ENCODE measurements around the gene VAC14. TPM values are rescaled to one million over a fixed set of nuclear protein-coding genes. Genes with fewer than 3 reads are reported as not detected.

Gene VAC14
- total and polyA plus RNA-seq, 4 donors: 22.3 to 47.0 (median 39.5) TPM

GRCh38 chr16:70691223-70692129 is 109.5 kb downstream of the VAC14 start:
- H3K27ac ChIP-seq (ENCODE audit: low read depth, low read length): peak overlapping the region; percentile 98
- H3K4me3 ChIP-seq (ENCODE audit: low read depth, low read length): no peak overlapping the region
- H3K9me3 ChIP-seq (ENCODE audit: control insufficient read depth, insufficient read depth, low read length): no peaks in the 10 kb centered on the region
- H3K27me3 ChIP-seq (ENCODE audit: control insufficient read depth, insufficient read depth, low read length): no peaks in the 10 kb centered on the region
- DNase-seq (ENCODE audit: low read depth in 4 of 6, low spot score in 6 of 6): peak; percentile 80 to 99 (median 94)
- peaks cover 70% of the 10 kb centered on the region for H3K36me3 ChIP-seq (ENCODE audit: control insufficient read depth, insufficient read depth, low read length)
- peaks cover 100% of the 10 kb centered on the region for H3K4me1 ChIP-seq (ENCODE audit: control insufficient read depth, insufficient read depth, low read length)
- WGBS (ENCODE audit: insufficient coverage): 41% methylated on average over 26 of the region's 26 CpGs

DNA sequence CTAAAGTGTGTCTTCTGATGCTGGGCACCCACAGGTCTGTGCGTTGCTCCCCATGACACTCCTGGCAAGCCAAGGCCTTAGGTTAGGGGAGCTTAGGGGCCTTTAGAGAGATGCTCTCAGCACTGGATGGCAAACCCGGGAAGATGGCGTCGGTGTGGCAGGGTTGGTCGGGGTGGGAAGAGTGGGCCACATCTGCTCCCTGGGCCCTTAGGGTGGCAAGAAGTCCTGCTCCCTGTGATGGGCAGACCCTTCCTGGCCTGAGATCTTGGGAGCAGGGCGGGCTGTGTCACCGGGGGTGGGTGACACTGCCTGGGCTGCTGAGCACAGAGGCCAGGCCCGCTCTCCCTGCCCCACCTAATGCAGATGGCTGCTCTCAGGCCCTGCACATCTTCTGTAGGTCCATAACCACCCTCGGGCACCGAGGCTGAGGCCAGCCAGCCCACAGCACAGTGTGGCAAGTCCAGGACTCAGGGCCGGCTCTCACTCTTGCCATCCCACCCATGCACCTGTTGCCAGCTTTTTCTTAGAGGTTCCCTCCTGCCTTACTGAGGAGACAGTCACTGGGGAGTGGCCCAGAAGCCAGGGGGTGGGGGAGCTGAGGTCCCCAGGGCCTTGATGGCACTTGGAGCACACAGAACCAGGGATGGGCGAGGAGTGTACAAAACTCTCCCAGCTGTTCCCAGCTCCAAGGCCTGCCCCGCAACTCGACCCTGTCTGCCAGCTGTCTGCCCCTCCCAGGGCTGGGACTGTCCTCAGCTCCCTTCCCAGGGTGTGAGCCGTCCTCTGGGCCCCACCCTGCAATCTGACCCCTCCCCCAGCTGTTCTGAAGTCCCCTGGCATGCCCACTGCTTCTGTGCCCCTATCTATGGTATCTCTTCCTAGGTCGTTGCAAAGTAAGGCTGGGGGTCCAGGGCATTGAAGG is 110.7 kb downstream of the VAC14 start:
- no peak for DNase-seq (ENCODE audit: low read depth in 4 of 6, low spot score in 6 of 6)
- no peak overlapping the region for H3K4me3 ChIP-seq (ENCODE audit: low read depth, low read length)
- peak overlapping the region; percentile 98 for H3K27ac ChIP-seq (ENCODE audit: low read depth, low read length)
- no peaks in the 10 kb centered on the region for H3K9me3 ChIP-seq (ENCODE audit: control insufficient read depth, insufficient read depth, low read length)
- peaks cover 92% of the 10 kb centered on the region for H3K4me1 ChIP-seq (ENCODE audit: control insufficient read depth, insufficient read depth, low read length)
- 86% methylated on average over 16 of the region's 16 CpGs for WGBS (ENCODE audit: insufficient coverage)
- H3K27me3 ChIP-seq (ENCODE audit: control insufficient read depth, insufficient read depth, low read length): no peaks in the 10 kb centered on the region
- H3K36me3 ChIP-seq (ENCODE audit: control insufficient read depth, insufficient read depth, low read length): peaks cover 60% of the 10 kb centered on the region

DNA sequence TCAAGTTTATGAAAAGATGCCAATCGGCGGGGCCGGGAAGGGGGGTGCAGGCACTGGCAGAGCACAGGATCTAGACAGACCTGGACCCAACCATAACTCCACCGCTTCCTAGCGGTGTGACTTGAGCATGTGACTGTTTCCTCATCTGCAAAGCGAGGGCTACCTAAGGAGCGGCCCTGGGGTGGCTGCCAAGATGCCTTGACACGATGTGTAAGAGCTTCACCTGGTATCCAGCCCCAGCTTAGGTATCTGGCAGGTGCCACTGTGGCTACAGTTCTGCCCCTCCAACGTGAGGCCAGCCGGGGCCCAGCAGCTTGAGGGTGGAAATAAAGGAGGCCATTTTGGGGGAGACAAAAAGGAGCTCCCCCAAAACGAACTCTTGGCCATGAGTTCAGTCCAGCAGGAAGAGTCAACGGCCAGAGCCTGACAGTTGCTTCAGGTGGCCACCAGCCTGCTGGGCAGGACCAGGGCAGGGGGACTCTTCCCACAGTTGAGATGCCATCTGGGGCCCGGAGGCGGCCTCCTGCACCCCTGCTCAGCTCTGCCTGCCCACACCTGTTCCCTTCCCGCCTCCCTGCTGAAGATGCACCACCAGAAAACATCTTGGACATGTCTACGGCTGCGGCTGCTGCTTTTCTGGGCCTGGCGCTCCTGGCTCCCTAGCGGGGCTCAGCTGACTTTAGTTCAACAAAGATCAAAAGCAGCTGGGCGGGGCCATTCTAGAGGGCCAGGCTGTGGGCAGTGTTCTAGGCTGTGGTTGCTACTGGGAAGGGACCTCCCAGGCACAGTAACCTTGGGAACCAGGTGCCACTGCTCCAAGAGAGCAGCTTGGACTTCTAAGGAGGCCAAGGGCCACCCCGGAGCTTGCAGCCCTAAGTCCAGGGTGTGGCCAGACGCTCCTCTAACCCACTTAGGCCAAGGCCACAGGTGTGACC is 111.7 kb downstream of the VAC14 start:
- H3K27ac ChIP-seq (ENCODE audit: low read depth, low read length): peak overlapping the region; percentile 98
- peaks cover 89% of the 10 kb centered on the region for H3K4me1 ChIP-seq (ENCODE audit: control insufficient read depth, insufficient read depth, low read length)
- H3K9me3 ChIP-seq (ENCODE audit: control insufficient read depth, insufficient read depth, low read length): no peaks in the 10 kb centered on the region
- H3K27me3 ChIP-seq (ENCODE audit: control insufficient read depth, insufficient read depth, low read length): no peaks in the 10 kb centered on the region
- WGBS (ENCODE audit: insufficient coverage): 87% methylated on average over 18 of the region's 22 CpGs
- H3K36me3 ChIP-seq (ENCODE audit: control insufficient read depth, insufficient read depth, low read length): peaks cover 63% of the 10 kb centered on the region
- no peak overlapping the region for H3K4me3 ChIP-seq (ENCODE audit: low read depth, low read length)
- DNase-seq (ENCODE audit: low read depth in 4 of 6, low spot score in 6 of 6): no peak

- Histone ChIP-seq H3K9me3 (ENCODE audit: control insufficient read depth, insufficient read depth, low read length) (no peaks in the 10 kb centered on the region), H3K27ac (ENCODE audit: low read depth, low read length) (peak overlapping the region; percentile 93), H3K36me3 (ENCODE audit: control insufficient read depth, insufficient read depth, low read length) (peaks cover 62% of the 10 kb centered on the region), H3K4me1 (ENCODE audit: control insufficient read depth, insufficient read depth, low read length) (peaks cover 89% of the 10 kb centered on the region), H3K27me3 (ENCODE audit: control insufficient read depth, insufficient read depth, low read length) (no peaks in the 10 kb centered on the region), H3K4me3 (ENCODE audit: low read depth, low read length) (no peak overlapping the region)
- peak in 3 of 6 donors; percentile 65 to 93 (median 83) for DNase-seq (ENCODE audit: low read depth in 4 of 6, low spot score in 6 of 6)
- 20% methylated on average over 8 of the region's 8 CpGs for WGBS (ENCODE audit: insufficient coverage)
These were observed 112.7 kb downstream of the VAC14 start for GRCh38 chr16:70688246-70688742.

DNA sequence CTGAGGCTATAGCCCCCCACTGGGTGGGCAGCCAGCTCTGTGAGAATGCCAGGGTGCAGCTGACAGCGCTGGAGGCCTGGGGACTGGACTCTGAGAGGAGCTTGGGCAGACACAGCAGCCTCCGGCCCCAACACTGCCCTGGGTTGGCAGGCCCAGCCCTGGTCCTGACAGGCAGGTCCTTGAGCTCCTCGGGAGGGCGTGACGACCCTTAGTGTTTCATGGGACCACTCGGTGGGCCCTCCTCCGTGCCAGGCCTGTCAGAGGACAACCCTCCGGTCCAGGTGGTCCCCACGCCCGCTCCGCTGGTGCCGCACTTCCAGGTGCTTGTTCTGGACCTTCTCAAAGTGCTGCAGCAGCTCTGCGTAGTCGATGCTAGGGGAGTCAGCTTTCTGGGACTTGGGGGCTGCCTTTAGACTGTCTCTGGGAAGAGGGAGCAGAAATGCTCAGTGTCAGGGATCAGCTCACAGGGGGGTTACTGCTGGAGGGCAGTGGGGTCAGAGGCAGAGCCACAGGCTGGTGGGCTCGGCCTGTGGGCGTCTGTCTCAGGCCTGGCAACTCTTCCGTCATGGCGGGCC is 113.2 kb downstream of the VAC14 start:
- no peak for DNase-seq (ENCODE audit: low read depth in 4 of 6, low spot score in 6 of 6)
- Histone ChIP-seq H3K27me3 (ENCODE audit: control insufficient read depth, insufficient read depth, low read length) (no peaks in the 10 kb centered on the region), H3K9me3 (ENCODE audit: control insufficient read depth, insufficient read depth, low read length) (no peaks in the 10 kb centered on the region), H3K27ac (ENCODE audit: low read depth, low read length) (peak overlapping the region; percentile 93), H3K4me1 (ENCODE audit: control insufficient read depth, insufficient read depth, low read length) (peaks cover 89% of the 10 kb centered on the region), H3K36me3 (ENCODE audit: control insufficient read depth, insufficient read depth, low read length) (peaks cover 64% of the 10 kb centered on the region), H3K4me3 (ENCODE audit: low read depth, low read length) (no peak overlapping the region)
- WGBS (ENCODE audit: insufficient coverage): 57% methylated on average over 13 of the region's 18 CpGs

GRCh38 chr16:70687102-70687511 is 113.9 kb downstream of the VAC14 start:
- DNase-seq (ENCODE audit: low read depth in 4 of 6, low spot score in 6 of 6): no peak
- Histone ChIP-seq H3K27ac (ENCODE audit: low read depth, low read length) (peak overlapping the region; percentile 93), H3K4me1 (ENCODE audit: control insufficient read depth, insufficient read depth, low read length) (peaks cover 89% of the 10 kb centered on the region), H3K36me3 (ENCODE audit: control insufficient read depth, insufficient read depth, low read length) (peaks cover 65% of the 10 kb centered on the region), H3K4me3 (ENCODE audit: low read depth, low read length) (peak overlapping the region; percentile 57), H3K27me3 (ENCODE audit: control insufficient read depth, insufficient read depth, low read length) (no peaks in the 10 kb centered on the region), H3K9me3 (ENCODE audit: control insufficient read depth, insufficient read depth, low read length) (no peaks in the 10 kb centered on the region)
- WGBS (ENCODE audit: insufficient coverage): 33% methylated on average over 1 of the region's 5 CpGs

DNA sequence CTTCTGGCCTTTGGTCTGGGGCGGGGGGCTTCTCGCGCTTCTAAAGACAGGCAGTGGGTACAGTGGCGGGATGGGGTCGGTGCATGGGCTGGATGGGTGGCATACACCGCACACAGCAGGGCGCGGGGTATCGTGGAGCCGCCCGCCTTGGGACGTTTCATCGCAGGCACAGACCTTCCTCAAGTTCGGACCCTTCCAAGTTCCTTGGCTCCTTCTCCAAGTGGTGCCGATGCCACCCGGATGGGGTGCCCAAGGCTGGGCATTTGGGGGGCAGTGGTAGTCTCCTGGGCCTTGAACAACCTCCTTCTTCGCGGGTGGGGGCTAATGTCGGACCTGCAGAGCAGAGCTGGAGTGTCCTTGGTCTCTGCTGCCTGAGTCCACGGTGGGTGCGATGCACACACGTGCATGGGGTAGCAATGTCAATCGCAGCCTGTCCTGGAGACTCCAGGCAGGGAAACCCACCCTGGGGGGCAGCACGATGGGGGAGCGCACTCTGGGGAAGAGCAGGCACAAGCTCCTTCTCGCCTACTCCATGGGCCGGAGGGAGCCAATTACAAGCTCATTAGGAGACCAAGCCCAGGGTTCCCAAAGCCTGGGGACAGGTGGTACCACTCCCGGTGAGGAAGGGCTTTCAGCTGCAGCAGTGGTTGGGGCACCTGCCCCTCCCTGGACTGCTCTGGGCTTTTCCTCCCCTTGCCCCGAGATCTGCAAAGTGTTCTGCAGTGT is 114.4 kb downstream of the VAC14 start:
- WGBS (ENCODE audit: insufficient coverage): 21% methylated on average over 28 of the region's 29 CpGs
- no peaks in the 10 kb centered on the region for H3K9me3 ChIP-seq (ENCODE audit: control insufficient read depth, insufficient read depth, low read length)
- DNase-seq (ENCODE audit: low read depth in 4 of 6, low spot score in 6 of 6): no peak
- peak overlapping the region; percentile 57 for H3K4me3 ChIP-seq (ENCODE audit: low read depth, low read length)
- no peaks in the 10 kb centered on the region for H3K27me3 ChIP-seq (ENCODE audit: control insufficient read depth, insufficient read depth, low read length)
- peaks cover 67% of the 10 kb centered on the region for H3K36me3 ChIP-seq (ENCODE audit: control insufficient read depth, insufficient read depth, low read length)
- peaks cover 89% of the 10 kb centered on the region for H3K4me1 ChIP-seq (ENCODE audit: control insufficient read depth, insufficient read depth, low read length)
- peak overlapping the region; percentile 93 for H3K27ac ChIP-seq (ENCODE audit: low read depth, low read length)

DNA sequence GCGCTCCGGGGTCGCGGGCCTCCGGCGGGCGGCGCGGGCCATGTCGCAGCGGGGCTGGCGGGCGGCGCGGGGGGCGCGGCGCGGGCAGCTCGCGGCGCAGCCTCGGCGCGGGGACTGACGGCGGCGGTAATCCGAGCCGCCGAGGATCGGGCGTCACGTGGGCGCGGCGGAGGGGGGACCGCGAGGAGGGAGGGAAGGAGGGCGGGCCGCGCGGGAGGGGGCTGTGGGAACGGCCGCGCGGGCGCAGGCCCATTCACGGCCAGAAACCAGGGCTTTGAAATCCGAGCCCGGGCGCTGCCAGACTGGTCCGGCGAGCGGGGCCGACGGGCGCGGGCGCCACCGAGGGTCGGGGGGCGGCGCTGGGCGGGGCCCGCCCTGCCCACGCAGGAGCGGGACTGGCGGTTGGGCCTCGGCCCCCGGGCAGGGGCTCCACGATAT is 115.0 kb downstream of the VAC14 start, which contains the start of gene MTSS2:
TSS of gene MTSS2 (minus strand) at position 116 of the 438 bp plus-strand sequence. CDS start 262 bp downstream, outside the sequence.
- whole genome bisulfite sequencing (ENCODE audit: insufficient coverage): under 1% methylated on average over 72 of the region's 72 CpGs
- H3K4me3 ChIP-seq (ENCODE audit: low read depth, low read length): peak within 1 kb of the TSS; percentile 79
- peaks cover 89% of the 10 kb centered on the region for H3K4me1 ChIP-seq (ENCODE audit: control insufficient read depth, insufficient read depth, low read length)
- DNase-seq (ENCODE audit: low read depth in 4 of 6, low spot score in 6 of 6): peak in 4 of 6 donors; percentile 85 to 96 (median 90)
- no peaks in the 10 kb centered on the region for H3K9me3 ChIP-seq (ENCODE audit: control insufficient read depth, insufficient read depth, low read length)
- H3K36me3 ChIP-seq (ENCODE audit: control insufficient read depth, insufficient read depth, low read length): peaks cover 67% of the 10 kb centered on the region
- peak within 1 kb of the TSS; percentile 97 for H3K27ac ChIP-seq (ENCODE audit: low read depth, low read length)
- H3K27me3 ChIP-seq (ENCODE audit: control insufficient read depth, insufficient read depth, low read length): no peaks in the 10 kb centered on the region

Data from spinal cord (tissue), 10 donors.